CD8-positive, alpha-beta memory T cell (primary cell): ENCODE data around the gene ANO2. TPM values are rescaled to one million over a fixed set of nuclear protein-coding genes. Genes with fewer than 3 reads are reported as not detected.

Experiments used
- CTCF ChIA-PET: fragments of 350-600 bp; sonication (Branson Sonifier 250); formaldehyde crosslinking; loops from one replicate; lab custom pipeline; 2021; ENCODE audit warnings: antibody characterized with exemption; lab: Charles Lee
- POLR2A ChIA-PET: fragments of 350-600 bp; sonication (Branson Sonifier 250); formaldehyde crosslinking; loops from one replicate; lab custom pipeline; 2021; ENCODE audit warnings: antibody characterized with exemption; lab: Charles Lee
- DNase-seq, 5 donors: peaks; one replicate each; pipeline versions ENCODE4 v3.0.0 to v3.0.0-alpha.2; 2020 to 2022; ENCODE audit warnings: mixed read lengths in 1 of 5
- H3K27ac ChIP-seq: one replicate; pipeline ENCODE4 v1.7.0; 2013; ENCODE audit warnings: low read depth, mild to moderate bottlenecking, low read length, moderate library complexity
- H3K27me3 ChIP-seq: 2 replicates; pipeline ENCODE4 v1.7.0; 2013; ENCODE audit warnings: low read length, mild to moderate bottlenecking; ENCODE audit not compliant: insufficient read depth, poor library complexity, severe bottlenecking
- H3K36me3 ChIP-seq: 2 replicates; pipeline ENCODE4 v1.7.0; 2013; ENCODE audit warnings: mild to moderate bottlenecking, low read length, moderate library complexity; ENCODE audit not compliant: insufficient read depth
- H3K4me1 ChIP-seq: 2 replicates; pipeline ENCODE4 v1.7.0; 2013; ENCODE audit warnings: mild to moderate bottlenecking, low read length, moderate library complexity; ENCODE audit not compliant: insufficient read depth
- H3K4me3 ChIP-seq: 2 replicates; pipeline ENCODE4 v1.7.0; 2013; ENCODE audit warnings: mild to moderate bottlenecking, low read length
- H3K9me3 ChIP-seq: 2 replicates; pipeline ENCODE4 v1.7.0; 2013; ENCODE audit warnings: mild to moderate bottlenecking, low read length
- H3K27ac Mint-ChIP-seq, 8 donors: one replicate each; pipeline ENCODE4 v1.8.0; 2020 to 2021; ENCODE audit warnings: mixed read lengths in 8 of 8, mild to moderate bottlenecking in 6 of 8, inconsistent platforms in 3 of 8, moderate library complexity in 3 of 8
- H3K27me3 Mint-ChIP-seq, 2 donors: one replicate each; pipeline ENCODE4 v1.8.0; 2020 to 2021; ENCODE audit warnings: mixed read lengths in 2 of 2, mild to moderate bottlenecking in 1 of 2, moderate library complexity in 1 of 2
- H3K36me3 Mint-ChIP-seq, 3 donors: one replicate each; pipeline ENCODE4 v1.8.0; 2020 to 2021; ENCODE audit warnings: mixed read lengths in 3 of 3, inconsistent platforms in 1 of 3, mild to moderate bottlenecking in 1 of 3
- H3K4me1 Mint-ChIP-seq, 3 donors: one replicate each; pipeline ENCODE4 v1.8.0; 2020 to 2021; ENCODE audit warnings: mixed read lengths in 3 of 3, inconsistent platforms in 1 of 3, mild to moderate bottlenecking in 1 of 3
- H3K4me3 Mint-ChIP-seq, 7 donors: one replicate each; pipeline ENCODE4 v1.8.0; 2020 to 2021; ENCODE audit warnings: mixed read lengths in 7 of 7, mild to moderate bottlenecking in 6 of 7, moderate library complexity in 4 of 7, inconsistent platforms in 2 of 7
- H3K9me3 Mint-ChIP-seq, 5 donors: one replicate each; pipeline ENCODE4 v1.8.0; 2020 to 2022; ENCODE audit warnings: mixed read lengths in 5 of 5, mild to moderate bottlenecking in 3 of 5, moderate library complexity in 2 of 5, inconsistent platforms in 1 of 5
- polyA plus RNA-seq: library from polyadenylated mRNA; unstranded; fragments of 300-500 nt; fragmentation: Illumina TruSeq; gene quantifications from one replicate; pipeline ENCODE4 v1.2.3, GENCODE V29; 2021
- total RNA-seq, 2 experiments: library from RNA; stranded (reverse); gene quantifications; one replicate each; pipeline ENCODE4 v1.2.3, GENCODE V29; 2021

ANO2 gene
- total and polyA plus RNA-seq, 3 experiments from 2014 or later: not detected

DNA sequence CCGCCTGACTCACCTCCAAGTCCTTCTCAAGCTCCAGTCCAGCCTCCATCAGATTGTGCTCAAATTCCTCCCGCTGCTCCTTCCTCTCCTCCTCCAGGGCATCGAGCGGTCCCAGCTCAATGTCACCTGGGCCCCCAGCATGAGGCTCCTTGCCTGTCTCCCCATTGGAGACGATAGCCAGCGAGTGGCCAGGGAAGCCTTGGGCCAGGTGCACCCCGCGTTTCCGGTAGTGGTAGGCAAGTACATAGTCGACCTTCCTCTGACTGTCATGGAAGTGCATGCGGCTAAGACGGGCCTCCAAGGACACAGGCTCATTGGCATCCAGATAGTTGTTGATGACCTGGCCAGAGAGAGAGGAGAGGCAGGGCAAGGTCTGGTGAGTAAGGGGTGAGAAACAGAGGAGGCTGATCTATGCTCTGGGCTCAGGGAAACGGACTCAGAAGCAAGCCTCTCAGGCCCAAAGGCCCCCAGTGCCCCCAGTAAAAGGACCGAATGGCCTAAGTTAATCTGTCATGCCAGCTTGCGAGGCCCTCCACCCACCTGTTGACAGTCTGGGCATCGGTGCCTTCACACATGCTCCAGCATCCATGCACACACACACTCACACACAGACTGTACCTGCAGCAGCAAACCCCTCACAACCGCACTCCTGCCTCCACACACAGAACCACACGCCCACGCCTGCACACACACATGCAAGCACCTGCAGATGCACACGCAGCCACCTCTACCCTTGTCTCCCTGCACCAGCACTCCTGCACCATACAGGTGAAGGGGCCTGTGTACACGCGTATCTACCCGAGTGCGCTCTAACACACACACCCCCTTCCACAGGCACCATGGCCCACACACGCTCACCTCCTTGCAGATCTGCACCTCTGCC lies 23.8 kb downstream of the ANO2 start:
- Histone ChIP-seq H3K27me3 (no peaks in the 10 kb centered on the region), H3K4me1 (no peaks in the 10 kb centered on the region), H3K36me3 (no peaks in the 10 kb centered on the region), H3K9me3 (no peaks in the 10 kb centered on the region), H3K27ac (no peak overlapping the region), H3K4me3 (no peak overlapping the region)
- H3K27ac Mint-ChIP-seq: no peak overlapping the region
- ChIA-PET POLR2A (no interaction called here), CTCF (no interaction called here)
- no peaks in the 10 kb centered on the region for H3K4me1 Mint-ChIP-seq
- H3K9me3 Mint-ChIP-seq: peaks cover 0 to 2% (median 0%) of the 10 kb centered on the region in 5 donors
- no peaks in the 10 kb centered on the region for H3K36me3 Mint-ChIP-seq
- no peak overlapping the region for H3K4me3 Mint-ChIP-seq
- H3K27me3 Mint-ChIP-seq: peaks cover 9 to 27% of the 10 kb centered on the region in 2 donors
- DNase-seq: no peak

DNA sequence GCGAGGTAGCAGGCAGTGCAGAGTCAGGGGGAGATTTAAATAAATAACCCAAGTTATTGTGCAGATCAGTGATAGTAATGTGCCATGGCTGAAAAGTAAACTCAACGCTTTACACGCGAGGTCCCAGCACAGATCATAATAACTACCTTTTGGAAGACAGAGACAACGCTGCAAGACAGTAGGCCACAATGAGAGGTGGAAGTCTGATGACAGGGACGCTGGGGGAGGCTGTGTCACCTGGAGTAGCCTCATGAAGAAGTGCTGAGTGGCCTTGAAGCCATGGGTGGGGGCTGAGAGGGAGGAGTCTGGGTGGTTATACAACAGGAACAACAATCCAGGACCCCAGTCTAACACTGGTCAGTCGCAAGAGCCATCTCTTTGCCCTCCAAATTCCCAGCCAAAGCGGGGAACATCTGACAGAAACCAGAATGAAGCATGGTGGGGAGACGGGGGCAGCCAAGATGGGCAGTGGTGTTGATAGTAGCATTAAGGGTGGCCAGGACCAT lies 28.2 kb downstream of the ANO2 start:
- Mint-ChIP-seq H3K9me3 (peaks cover 0 to 2% (median 0%) of the 10 kb centered on the region in 5 donors), H3K27ac (no peak overlapping the region), H3K27me3 (peaks cover 16 to 20% of the 10 kb centered on the region in 2 donors), H3K36me3 (no peaks in the 10 kb centered on the region), H3K4me3 (no peak overlapping the region), H3K4me1 (no peaks in the 10 kb centered on the region)
- POLR2A ChIA-PET: no interaction called here
- H3K36me3 ChIP-seq: no peaks in the 10 kb centered on the region
- no peaks in the 10 kb centered on the region for H3K9me3 ChIP-seq
- no peak for DNase-seq
- no peak overlapping the region for H3K4me3 ChIP-seq
- H3K4me1 ChIP-seq: no peaks in the 10 kb centered on the region
- H3K27me3 ChIP-seq: no peaks in the 10 kb centered on the region
- CTCF ChIA-PET: no interaction called here
- no peak overlapping the region for H3K27ac ChIP-seq

DNA sequence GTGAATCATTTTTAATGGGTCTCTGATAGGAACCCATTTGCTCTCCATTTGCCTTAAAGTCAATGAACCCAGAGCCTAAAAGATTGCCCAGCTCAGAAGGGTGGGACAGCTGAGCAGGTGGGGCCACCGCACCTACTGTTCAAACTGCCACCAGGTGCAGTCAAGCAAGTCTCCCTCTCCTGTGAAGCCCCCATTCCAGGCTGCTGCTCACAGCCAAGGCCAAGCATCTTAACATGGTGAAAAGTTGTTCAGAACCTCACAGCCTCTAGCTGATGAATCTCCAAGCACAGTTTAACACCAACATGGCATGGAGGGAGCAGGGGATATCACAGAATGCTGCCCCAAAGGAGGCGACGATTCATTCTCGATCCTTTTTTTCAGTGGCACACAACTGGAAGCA lies 29.5 kb downstream of the ANO2 start:
- no peak for DNase-seq
- H3K4me1 ChIP-seq: no peaks in the 10 kb centered on the region
- H3K36me3 Mint-ChIP-seq: no peaks in the 10 kb centered on the region

DNA sequence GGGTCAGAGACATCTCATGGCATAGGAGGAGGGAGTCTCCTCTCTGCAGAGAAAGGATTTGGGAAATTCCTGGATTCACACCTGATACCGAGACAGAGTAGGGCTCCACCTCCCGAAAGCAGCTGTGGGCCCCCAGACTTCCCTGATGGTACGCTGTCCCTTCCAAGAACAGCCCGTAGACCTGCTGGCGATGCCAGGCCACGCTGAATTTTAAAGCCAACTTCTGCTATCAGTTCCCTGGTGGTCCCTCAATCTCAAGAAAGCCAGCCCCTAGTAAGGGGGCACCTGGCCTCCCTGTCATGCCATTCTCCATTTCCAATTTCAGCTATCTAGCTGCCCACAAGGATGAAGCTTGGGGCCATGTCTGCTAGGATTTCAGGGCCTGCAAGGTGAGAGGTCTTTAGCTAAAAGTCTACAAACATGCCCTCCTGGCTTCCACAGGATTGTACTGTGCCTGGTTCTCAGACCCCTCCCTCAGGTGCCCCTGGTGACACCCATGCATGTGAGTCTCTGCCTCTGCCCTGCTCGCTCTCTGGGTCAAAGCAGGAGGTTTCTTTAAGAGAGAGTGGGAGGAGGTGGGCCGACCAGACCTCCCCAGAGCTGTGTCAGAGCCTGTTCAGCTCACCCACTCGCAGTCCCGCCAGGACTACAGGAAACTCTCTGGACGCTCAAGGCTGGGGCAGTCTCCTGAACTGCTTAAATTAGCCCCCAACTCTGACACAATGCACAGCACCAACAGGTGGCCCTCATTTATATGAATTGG lies 30.5 kb downstream of the ANO2 start:
- Histone ChIP-seq H3K4me1 (no peaks in the 10 kb centered on the region), H3K27ac (no peak overlapping the region), H3K4me3 (no peak overlapping the region), H3K27me3 (no peaks in the 10 kb centered on the region), H3K36me3 (no peaks in the 10 kb centered on the region), H3K9me3 (no peaks in the 10 kb centered on the region)
- Mint-ChIP-seq H3K4me3 (no peak overlapping the region), H3K27me3 (peaks cover 11 to 18% of the 10 kb centered on the region in 2 donors), H3K9me3 (peaks cover 0 to 2% (median 0%) of the 10 kb centered on the region in 5 donors), H3K27ac (peak overlapping the region in 1 of 8 donors; percentile 66), H3K36me3 (no peaks in the 10 kb centered on the region), H3K4me1 (no peaks in the 10 kb centered on the region)
- DNase-seq: no peak
- ChIA-PET POLR2A (no interaction called here), CTCF (no interaction called here)

More for the DNA sequence above, 29.5 kb downstream of the ANO2 start:
- ChIA-PET CTCF (no interaction called here), POLR2A (no interaction called here)
- H3K27me3 ChIP-seq: no peaks in the 10 kb centered on the region
- H3K4me1 Mint-ChIP-seq: no peaks in the 10 kb centered on the region
- H3K27ac Mint-ChIP-seq: no peak overlapping the region
- H3K36me3 ChIP-seq: no peaks in the 10 kb centered on the region
- H3K27me3 Mint-ChIP-seq: peaks cover 12 to 24% of the 10 kb centered on the region in 2 donors
- H3K9me3 ChIP-seq: no peaks in the 10 kb centered on the region
- H3K9me3 Mint-ChIP-seq: peaks cover 0 to 2% (median 0%) of the 10 kb centered on the region in 5 donors
- no peak overlapping the region for H3K4me3 Mint-ChIP-seq
- no peak overlapping the region for H3K4me3 ChIP-seq
- H3K27ac ChIP-seq: no peak overlapping the region

- peaks cover 7 to 16% of the 10 kb centered on the region in 2 donors for H3K27me3 Mint-ChIP-seq
- no peak for DNase-seq
- H3K27me3 ChIP-seq: no peaks in the 10 kb centered on the region
- no peak overlapping the region for H3K27ac ChIP-seq
- no peaks in the 10 kb centered on the region for H3K4me1 Mint-ChIP-seq
- CTCF ChIA-PET: no interaction called here
- peak overlapping the region in 1 of 8 donors; percentile 14 for H3K27ac Mint-ChIP-seq
- H3K4me1 ChIP-seq: no peaks in the 10 kb centered on the region
- H3K9me3 Mint-ChIP-seq: no peaks in the 10 kb centered on the region
- H3K4me3 Mint-ChIP-seq: no peak overlapping the region
- H3K9me3 ChIP-seq: no peaks in the 10 kb centered on the region
- no peaks in the 10 kb centered on the region for H3K36me3 ChIP-seq
- POLR2A ChIA-PET: no interaction called here
- H3K36me3 Mint-ChIP-seq: no peaks in the 10 kb centered on the region
- H3K4me3 ChIP-seq: no peak overlapping the region
Measured at GRCh38 chr12:5913387-5913786, 31.7 kb downstream of the ANO2 start.

GRCh38 chr12:5912437-5913334 lies 32.4 kb downstream of the ANO2 start:
- CTCF ChIA-PET: no interaction called here
- H3K9me3 ChIP-seq: no peaks in the 10 kb centered on the region
- Mint-ChIP-seq H3K4me1 (no peaks in the 10 kb centered on the region), H3K36me3 (no peaks in the 10 kb centered on the region), H3K27me3 (peaks cover 7 to 16% of the 10 kb centered on the region in 2 donors), H3K9me3 (no peaks in the 10 kb centered on the region), H3K27ac (no peak overlapping the region), H3K4me3 (no peak overlapping the region)
- H3K27me3 ChIP-seq: no peaks in the 10 kb centered on the region
- H3K36me3 ChIP-seq: no peaks in the 10 kb centered on the region
- POLR2A ChIA-PET: no interaction called here
- no peak overlapping the region for H3K4me3 ChIP-seq
- H3K27ac ChIP-seq: no peak overlapping the region
- no peak for DNase-seq
- H3K4me1 ChIP-seq: no peaks in the 10 kb centered on the region

- ChIA-PET POLR2A (no interaction called here), CTCF (no interaction called here)
- H3K27me3 ChIP-seq: no peaks in the 10 kb centered on the region
- Mint-ChIP-seq H3K9me3 (no peaks in the 10 kb centered on the region), H3K27ac (no peak overlapping the region), H3K4me3 (no peak overlapping the region), H3K4me1 (no peaks in the 10 kb centered on the region), H3K27me3 (peaks cover 7 to 16% of the 10 kb centered on the region in 2 donors), H3K36me3 (no peaks in the 10 kb centered on the region)
- DNase-seq: no peak
- H3K9me3 ChIP-seq: no peaks in the 10 kb centered on the region
- H3K4me3 ChIP-seq: no peak overlapping the region
- no peaks in the 10 kb centered on the region for H3K36me3 ChIP-seq
- H3K4me1 ChIP-seq: no peaks in the 10 kb centered on the region
- H3K27ac ChIP-seq: no peak overlapping the region
Measured at GRCh38 chr12:5912011-5912410, 33.0 kb downstream of the ANO2 start.
